Activated T-cell treated with anti-CD3 and anti-CD28 coated beads for 48 hours (primary cell): ENCODE data around the gene KRT5.
"Not testable (repeated sequence)": the region's sequence is repeated elsewhere in the genome, so short reads cannot be mapped to it uniquely, and the experiment has no call there.

Source experiments
- DNase-seq: peaks from one replicate; pipeline ENCODE4 v3.0.0-alpha.2; 2020; ENCODE audit warnings: low read depth

Gene KRT5

GRCh38 chr12:52521175-52521567 lies 977 bp upstream of the KRT5 start:
- no peak for DNase-seq

GRCh38 chr12:52519387-52519703 lies 849 bp downstream of the KRT5 start:
- DNase-seq, result no peak

- DNase-seq, result no peak
Measured at GRCh38 chr12:52518574-52519386, 1.4 kb downstream of the KRT5 start.

GRCh38 chr12:52517888-52518287 lies 2.3 kb downstream of the KRT5 start:
- DNase-seq, result no peak

- DNase-seq, result no peak
Measured at GRCh38 chr12:52517005-52517835, 3.0 kb downstream of the KRT5 start.

GRCh38 chr12:52515927-52516831 lies 4.0 kb downstream of the KRT5 start:
- no peak for DNase-seq

- no peak for DNase-seq
Measured at GRCh38 chr12:52515319-52515646, 4.9 kb downstream of the KRT5 start.

- DNase-seq, result no peak
Measured at GRCh38 chr12:52514471-52515318, 5.5 kb downstream of the KRT5 start.

- no peak for DNase-seq
Measured at GRCh38 chr12:52513736-52514135, 6.5 kb downstream of the KRT5 start.

GRCh38 chr12:52508211-52508610 lies 12.0 kb downstream of the KRT5 start:
- DNase-seq, result no peak

GRCh38 chr12:52506858-52507715 lies 13.1 kb downstream of the KRT5 start:
- no peak for DNase-seq

GRCh38 chr12:52502877-52503276 lies 17.3 kb downstream of the KRT5 start:
- no peak for DNase-seq

- DNase-seq, result no peak
Measured at GRCh38 chr12:52501490-52501889, 18.7 kb downstream of the KRT5 start.

GRCh38 chr12:52500574-52500973 lies 19.6 kb downstream of the KRT5 start:
- not testable (repeated sequence) for DNase-seq

- no peak for DNase-seq
Measured at GRCh38 chr12:52499806-52500560, 20.2 kb downstream of the KRT5 start.

- no peak for DNase-seq
Measured at GRCh38 chr12:52498946-52499345, 21.2 kb downstream of the KRT5 start.

- no peak for DNase-seq
Measured at GRCh38 chr12:52497975-52498374, 22.2 kb downstream of the KRT5 start.

GRCh38 chr12:52496590-52497071 lies 23.6 kb downstream of the KRT5 start:
- no peak for DNase-seq

GRCh38 chr12:52496054-52496453 lies 24.1 kb downstream of the KRT5 start:
- no peak for DNase-seq

- DNase-seq, result no peak
Measured at GRCh38 chr12:52495389-52495788, 24.8 kb downstream of the KRT5 start.
